Hepatocyte (in vitro differentiated cells): ENCODE data around the gene JMJD1C.

ENCODE experiments used
- CTCF ChIP-seq: fragments of 200-600 bp; sonication (generic); IDR thresholded peaks from 2 replicates; pipeline ENCODE4 v1.5.1; 2016; ENCODE audit warnings: antibody characterized with exemption, mild to moderate bottlenecking; ENCODE audit not compliant: poor library complexity
- EZH2 ChIP-seq: fragments of 200-600 bp; sonication (generic); IDR thresholded peaks from 2 replicates; pipeline ENCODE4 v1.6.1; 2016; ENCODE audit warnings: antibody characterized with exemption, mild to moderate bottlenecking, borderline replicate concordance
- EZH2phosphoT487 ChIP-seq: fragments of 200-600 bp; sonication (generic); IDR thresholded peaks from one replicate; pipeline ENCODE4 v1.6.1; 2018; ENCODE audit warnings: antibody characterized with exemption, mild to moderate bottlenecking, low read depth, moderate library complexity; ENCODE audit not compliant: unreplicated experiment, severe bottlenecking

GRCh38 chr10:63294781-63295180 lies 171.0 kb downstream of the JMJD1C start:
- TF ChIP-seq CTCF (no peak), EZH2 (no peak), EZH2phosphoT487 (no peak)
